Muscle of arm (tissue), 12 donors: ENCODE results near the gene NDRG2. TPM values are rescaled to one million over a fixed set of nuclear protein-coding genes. Genes with fewer than 3 reads are reported as not detected.
"Not testable (repeated sequence)": the region's sequence is repeated elsewhere in the genome, so short reads cannot be mapped to it uniquely, and the experiment has no call there.

Experiments
- DNase-seq: peaks from one replicate; pipeline ENCODE4 v3.0.0-alpha.2; 2013
- polyA plus RNA-seq, 12 donors: library from polyadenylated mRNA; unstranded; fragments of 120-200 nt; gene quantifications; one replicate each; pipeline ENCODE4 v1.2.1, GENCODE V29; 2013; ENCODE audit not compliant: insufficient read length in 12 of 12

Gene NDRG2
- polyA plus RNA-seq, 12 donors: 110 to 226 (median 185) TPM; not detected in 1

DNA sequence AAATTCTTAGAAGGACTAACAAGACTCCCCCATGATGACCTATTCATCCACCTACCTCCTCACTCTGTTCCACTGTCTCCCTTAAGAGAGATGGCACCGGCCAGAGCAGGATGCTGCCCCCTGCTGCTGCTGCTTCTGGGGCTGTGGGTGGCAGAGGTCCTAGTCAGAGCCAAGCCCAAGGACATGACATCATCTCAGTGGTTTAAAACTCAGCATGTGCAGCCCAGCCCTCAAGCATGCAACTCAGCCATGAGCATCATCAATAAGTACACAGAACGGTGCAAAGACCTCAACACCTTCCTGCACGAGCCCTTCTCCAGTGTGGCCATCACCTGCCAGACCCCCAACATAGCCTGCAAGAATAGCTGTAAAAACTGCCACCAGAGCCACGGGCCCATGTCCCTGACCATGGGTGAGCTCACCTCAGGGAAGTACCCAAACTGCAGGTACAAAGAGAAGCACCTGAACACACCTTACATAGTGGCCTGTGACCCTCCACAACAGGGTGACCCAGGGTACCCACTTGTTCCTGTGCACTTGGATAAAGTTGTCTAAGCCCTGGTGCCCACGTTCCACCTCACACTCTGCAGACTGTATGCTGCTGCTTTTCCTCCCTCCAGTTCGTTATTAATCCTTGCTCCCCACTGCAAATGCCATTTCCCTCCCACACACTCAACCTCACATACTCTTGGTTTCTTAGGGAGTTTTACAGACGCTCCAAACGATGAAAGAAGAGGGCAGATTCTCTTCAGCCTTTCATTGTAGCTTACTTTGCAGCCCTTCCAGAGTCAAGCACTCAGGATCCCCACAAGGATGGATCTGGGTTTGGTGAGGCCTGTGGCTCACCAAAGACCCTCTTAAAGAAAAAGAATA is 33.2 kb upstream of the NDRG2 start, which contains the start of gene RNASE8:
TSS of gene RNASE8 (plus strand) at position 20 of the 873 bp plus-strand sequence. CDS start at position 91, 71 bp downstream.
- no peak for DNase-seq

GRCh38 chr14:21056520-21057163 is 31.8 kb upstream of the NDRG2 start:
- DNase-seq: peak; percentile 21

- DNase-seq: peak; percentile 21
Observed at GRCh38 chr14:21055432-21056117, 30.7 kb upstream of the NDRG2 start.

DNA sequence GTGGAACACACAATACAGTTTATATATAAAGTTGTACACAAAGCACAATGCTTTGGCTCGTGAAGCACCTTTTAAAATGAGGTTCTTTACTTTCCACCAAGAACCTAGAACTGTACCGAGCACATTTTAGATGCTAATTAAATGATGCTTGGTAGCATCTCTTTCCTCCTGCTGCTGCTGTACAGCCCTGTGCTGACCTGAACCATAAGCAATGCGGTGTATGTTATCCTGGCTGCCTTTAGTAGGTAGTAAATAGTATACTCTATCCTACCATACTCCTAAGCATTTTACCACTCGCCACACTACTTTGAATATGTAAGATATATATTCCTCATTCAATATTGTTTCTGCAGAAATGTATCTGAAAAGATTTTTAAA is 29.9 kb upstream of the NDRG2 start:
- no peak for DNase-seq

DNA sequence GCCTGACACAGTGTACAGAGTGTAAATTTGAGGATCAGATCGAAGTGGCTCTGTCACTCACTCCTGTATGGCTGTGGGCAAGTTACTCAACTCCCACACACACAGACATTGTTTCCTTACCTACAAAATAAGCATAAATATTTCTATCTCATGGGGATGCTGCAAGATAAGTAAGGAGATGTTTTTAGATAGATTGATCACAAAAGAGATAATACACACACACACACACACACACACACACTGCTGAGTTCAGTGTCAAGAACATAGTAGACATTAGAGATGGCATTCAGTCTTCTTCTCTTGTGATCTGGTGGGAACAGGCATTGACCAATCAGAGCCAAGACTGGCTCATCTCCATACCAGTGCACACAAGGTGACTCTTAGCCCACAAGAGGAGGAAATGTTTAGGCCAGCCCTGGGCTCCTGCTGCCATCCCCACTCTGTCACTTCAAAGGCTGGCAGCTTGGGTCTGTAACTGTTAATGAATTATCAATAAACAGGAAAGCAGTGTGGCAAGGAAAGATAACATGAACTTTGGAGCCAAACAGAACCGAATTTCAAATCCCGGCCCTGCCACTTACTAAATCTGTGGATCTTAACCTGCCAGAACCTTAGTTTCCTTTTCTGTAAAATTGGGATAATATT is 29.4 kb upstream of the NDRG2 start:
- no peak for DNase-seq

DNA sequence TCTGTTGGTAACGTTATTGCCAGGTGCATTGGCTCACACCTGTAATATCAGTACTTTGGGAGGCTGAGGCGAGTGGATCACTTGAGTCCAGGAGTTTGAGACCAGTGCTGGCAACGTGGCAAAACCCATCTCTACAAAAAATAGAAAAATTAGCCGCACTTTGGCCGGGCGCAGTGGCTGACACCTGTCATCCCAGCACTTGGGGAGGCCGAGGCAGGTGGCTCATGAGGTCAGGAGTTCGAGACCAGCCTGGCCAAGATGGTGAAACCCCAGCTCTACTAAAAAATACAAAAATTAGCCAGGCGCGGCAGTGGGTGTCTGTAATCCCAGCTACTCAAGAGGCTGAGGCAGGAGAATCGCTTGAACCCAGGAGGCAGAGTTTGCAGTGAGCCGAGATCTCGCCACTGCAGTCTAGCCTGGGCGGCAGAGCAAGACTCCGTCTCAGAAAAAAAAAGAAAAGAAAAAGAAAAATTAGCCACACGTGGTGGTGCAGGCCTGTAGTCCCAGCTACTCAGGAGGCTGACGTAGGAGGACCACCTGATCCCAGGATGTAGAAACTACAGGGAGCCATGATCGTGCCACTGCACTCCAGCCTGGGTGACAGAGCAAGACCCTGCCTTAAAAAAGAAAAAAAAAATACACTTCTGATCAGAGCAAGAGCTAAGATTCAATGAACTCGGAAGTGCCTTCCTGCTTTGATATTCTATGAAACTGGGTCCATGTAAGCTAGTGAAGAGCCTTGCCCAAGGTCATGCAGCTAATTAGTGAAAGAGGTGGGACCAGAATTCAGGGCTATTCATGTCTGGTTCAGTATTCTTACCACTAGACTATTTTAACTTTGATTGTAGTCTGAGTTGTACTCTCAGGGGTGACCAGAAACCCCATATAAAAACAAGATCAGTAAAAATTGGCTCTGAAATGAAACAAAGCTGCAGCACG is 28.6 kb upstream of the NDRG2 start:
- DNase-seq: no peak

- DNase-seq: no peak
Observed at GRCh38 chr14:21050597-21050996, 25.7 kb upstream of the NDRG2 start.

DNA sequence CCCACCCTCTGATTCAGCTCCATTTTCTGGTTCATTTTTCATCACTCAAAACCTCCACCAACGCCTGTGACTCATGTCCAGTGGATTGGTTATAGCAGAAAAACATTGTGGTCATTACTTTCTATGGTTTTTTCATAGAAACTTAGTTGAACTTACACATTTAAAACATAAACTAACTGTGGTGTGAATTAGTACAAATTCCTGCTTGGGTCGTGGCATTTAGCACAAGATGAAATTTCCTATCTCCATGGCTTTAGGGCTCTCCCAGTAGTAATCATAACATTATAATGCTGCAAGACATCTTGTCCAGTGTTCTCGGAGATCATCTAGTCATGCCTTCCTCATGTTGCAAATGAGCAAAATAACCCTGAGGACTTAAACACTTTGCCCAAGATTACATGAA is 24.4 kb upstream of the NDRG2 start:
- DNase-seq: no peak

- DNase-seq: no peak
Observed at GRCh38 chr14:21048638-21049037, 23.8 kb upstream of the NDRG2 start.

- DNase-seq: no peak
Observed at GRCh38 chr14:21047378-21047781, 22.5 kb upstream of the NDRG2 start.

DNA sequence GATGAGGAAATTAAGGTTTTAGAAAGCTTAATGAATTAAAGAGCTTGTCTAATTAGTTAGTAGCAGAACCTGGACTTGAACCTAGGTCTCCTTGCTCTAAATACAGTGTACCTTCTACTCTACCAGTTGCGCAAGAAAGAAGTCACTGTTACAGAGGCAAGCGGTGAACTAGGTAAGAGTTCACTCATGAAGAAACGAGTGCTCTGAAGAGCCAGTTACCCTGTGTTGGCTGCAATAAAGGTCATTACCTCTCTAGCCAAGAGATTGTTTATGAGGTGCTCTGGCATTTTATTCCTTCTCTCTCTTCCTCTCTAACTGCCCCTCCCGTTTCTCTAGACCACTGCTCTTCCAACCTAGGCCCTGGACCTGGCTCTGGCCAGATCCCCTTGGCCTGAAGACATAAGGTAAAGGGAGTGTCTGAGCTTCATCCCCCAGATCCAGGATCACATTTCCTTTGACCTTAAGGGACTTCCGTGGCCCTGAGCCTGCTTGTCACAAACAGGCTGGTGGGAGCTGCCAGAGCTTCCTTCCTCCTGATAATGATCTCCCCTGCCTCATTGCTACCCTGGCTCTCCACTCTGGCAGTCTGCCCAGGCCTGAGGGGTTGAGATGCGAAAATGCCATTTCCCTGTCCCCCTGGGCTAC is 19.2 kb upstream of the NDRG2 start:
- no peak for DNase-seq

DNA sequence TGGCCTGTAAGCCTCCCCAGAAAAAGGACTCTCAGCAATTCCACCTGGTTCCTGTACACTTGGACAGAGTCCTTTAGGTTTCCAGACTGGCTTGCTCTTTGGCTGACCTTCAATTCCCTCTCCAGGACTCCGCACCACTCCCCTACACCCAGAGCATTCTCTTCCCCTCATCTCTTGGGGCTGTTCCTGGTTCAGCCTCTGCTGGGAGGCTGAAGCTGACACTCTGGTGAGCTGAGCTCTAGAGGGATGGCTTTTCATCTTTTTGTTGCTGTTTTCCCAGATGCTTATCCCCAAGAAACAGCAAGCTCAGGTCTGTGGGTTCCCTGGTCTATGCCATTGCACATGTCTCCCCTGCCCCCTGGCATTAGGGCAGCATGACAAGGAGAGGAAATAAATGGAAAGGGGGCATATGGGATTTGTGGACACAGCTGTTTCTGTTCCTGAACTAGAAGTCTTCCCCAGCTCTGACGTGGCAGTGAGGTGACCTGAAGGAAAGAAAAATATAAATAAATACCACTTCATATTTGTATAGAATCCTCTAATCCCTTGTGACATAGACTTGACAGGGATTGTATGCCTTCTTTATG is 18.6 kb upstream of the NDRG2 start:
- no peak for DNase-seq

- no peak for DNase-seq
Observed at GRCh38 chr14:21042918-21043317, 18.1 kb upstream of the NDRG2 start.

GRCh38 chr14:21041676-21042433 is 17.0 kb upstream of the NDRG2 start, which contains the start of gene RNASE7:
TSS of gene RNASE7 (plus strand) at chr14:21042362. CDS start at chr14:21042993, 631 bp downstream.
- no peak for DNase-seq

DNA sequence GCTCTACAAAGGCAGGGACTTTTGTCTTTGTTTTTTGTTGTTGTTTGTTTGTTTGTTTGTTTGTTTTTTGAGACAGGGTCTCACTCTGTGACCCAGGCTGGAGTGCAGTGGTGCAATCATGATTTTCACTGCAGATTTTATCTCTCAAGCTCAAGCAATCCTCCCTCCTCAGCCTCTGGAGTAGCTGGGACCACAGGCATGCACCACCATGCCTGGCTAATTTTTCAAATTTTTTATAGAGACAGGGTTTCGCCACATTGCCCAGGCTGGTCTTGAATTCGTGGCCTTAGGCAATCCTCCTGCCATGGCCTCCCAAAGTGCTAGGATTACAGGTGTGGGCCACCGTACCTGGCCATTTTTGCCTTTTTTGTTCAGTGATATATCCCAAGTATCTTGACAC is 16.1 kb upstream of the NDRG2 start:
- not testable (repeated sequence) for DNase-seq

GRCh38 chr14:21040370-21040925 is 15.6 kb upstream of the NDRG2 start:
- no peak for DNase-seq

DNA sequence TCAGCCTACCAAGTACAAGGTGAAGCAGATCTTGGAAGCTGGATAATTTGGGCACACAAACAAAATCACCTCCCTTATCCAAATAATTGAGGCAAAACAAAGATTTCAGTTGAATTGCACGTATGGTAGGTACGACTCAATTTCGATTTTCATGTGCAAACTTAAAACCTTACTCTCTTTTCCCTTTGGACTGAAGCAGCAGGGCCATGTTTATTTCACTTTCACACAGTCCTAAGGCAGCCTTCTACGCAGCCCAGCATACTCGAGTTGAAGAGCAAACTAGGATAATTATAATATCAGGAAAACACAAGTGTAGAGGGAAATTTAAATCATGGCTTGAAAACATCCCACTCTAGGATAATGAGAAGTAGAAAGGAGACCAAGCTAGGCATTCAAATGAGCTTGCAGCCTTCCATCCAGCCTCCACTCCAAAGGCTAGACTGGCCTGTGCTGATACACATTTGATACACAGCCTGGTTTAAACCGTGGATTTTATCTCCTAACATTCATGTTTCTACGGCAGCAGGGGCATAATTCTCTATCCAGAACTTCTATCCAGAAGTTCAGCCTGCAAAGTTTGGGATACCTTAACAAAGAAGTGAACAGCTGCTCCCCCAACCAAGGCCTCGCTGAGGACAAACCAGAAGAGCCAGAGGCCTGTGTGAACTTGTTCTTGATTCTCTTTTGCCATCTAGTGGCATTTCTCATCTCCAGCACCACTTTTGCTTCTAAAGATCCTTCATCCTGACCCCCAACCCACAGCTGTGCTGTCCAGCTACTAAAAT is 14.9 kb upstream of the NDRG2 start:
- DNase-seq: peak; percentile 80
